Smooth muscle cell (in vitro differentiated cells): Measurements from ENCODE around the gene C1orf198. TPM values are rescaled to one million over a fixed set of nuclear protein-coding genes. Genes with fewer than 3 reads are reported as not detected.

Source experiments
- DNase-seq: peaks from one replicate; lab custom pipeline; 2025; ENCODE audit not compliant: unreplicated experiment; lab: John Stamatoyannopoulos, UW
- H2AFZ ChIP-seq: fragments of 200-600 bp; sonication (generic); 2 replicates; pipeline ENCODE4 v1.6.0; 2016; ENCODE audit warnings: antibody characterized with exemption, low read depth, mild to moderate bottlenecking
- H3F3A ChIP-seq: fragments of 200-600 bp; sonication (generic); 2 replicates; pipeline ENCODE4 v1.6.0; 2017; ENCODE audit warnings: antibody characterized with exemption, low read depth
- H3K27ac ChIP-seq: fragments of 200-600 bp; sonication (generic); 2 replicates; pipeline ENCODE4 v1.5.1; 2016; ENCODE audit warnings: low read depth, mild to moderate bottlenecking
- H3K27me3 ChIP-seq: fragments of 200-600 bp; sonication (generic); 2 replicates; pipeline ENCODE4 v1.6.1; 2016; ENCODE audit warnings: low read depth, mild to moderate bottlenecking
- H3K36me3 ChIP-seq: fragments of 200-600 bp; sonication (generic); 2 replicates; pipeline ENCODE4 v1.5.1; 2016; ENCODE audit warnings: low read depth
- H3K4me1 ChIP-seq: fragments of 200-600 bp; sonication (generic); 2 replicates; pipeline ENCODE4 v1.5.1; 2016; ENCODE audit warnings: low read depth
- H3K4me2 ChIP-seq: fragments of 200-600 bp; sonication (generic); 2 replicates; pipeline ENCODE4 v1.6.0; 2016; ENCODE audit warnings: mild to moderate bottlenecking
- H3K4me3 ChIP-seq: fragments of 200-600 bp; sonication (generic); 2 replicates; pipeline ENCODE4 v1.5.1; 2016; ENCODE audit warnings: mild to moderate bottlenecking
- H3K79me2 ChIP-seq: fragments of 200-600 bp; sonication (generic); 2 replicates; pipeline ENCODE4 v1.6.0; 2016; ENCODE audit warnings: low read depth, mild to moderate bottlenecking
- H3K9ac ChIP-seq: fragments of 200-600 bp; sonication (generic); 2 replicates; pipeline ENCODE4 v1.6.0; 2016; ENCODE audit warnings: low read depth
- H3K9me3 ChIP-seq: fragments of 200-600 bp; sonication (generic); replicated peaks from 2 replicates; pipeline ENCODE4 v1.5.1; 2016; ENCODE audit warnings: low read depth
- H4K20me1 ChIP-seq: fragments of 200-600 bp; sonication (generic); 2 replicates; pipeline ENCODE4 v1.6.0; 2016; ENCODE audit warnings: low read depth
- WGBS: methylation state at CpG from one replicate; pipeline ENCODE4 v1.1.7; 2016; ENCODE audit warnings: low lambda C conversion rate; 5-methylcytosine and 5-hydroxymethylcytosine counted together
- polyA plus RNA-seq: library from polyadenylated mRNA; unstranded; fragments of >200 nt; fragmentation: Nextera tagmentation; extraction: Ambion mirVana; gene quantifications from 2 replicates; pipeline ENCODE4 v1.2.1, GENCODE V29; 2016
- total RNA-seq: library from RNA; depleted of rRNA; stranded (reverse); fragments of >200 nt; gene quantifications from 2 replicates; pipeline ENCODE4 v1.2.3, GENCODE V29; 2014
- TF ChIP-seq, protein P1 (sequence below): fragments of 200-600 bp; sonication (generic); IDR thresholded peaks from 2 replicates; pipeline ENCODE4 v1.5.1; 2017; ENCODE audit warnings: borderline replicate concordance, mild to moderate bottlenecking, antibody characterized with exemption; ENCODE audit not compliant: insufficient read depth, poor library complexity, severe bottlenecking

C1orf198 gene
- total and polyA plus RNA-seq, 2 experiments from 2014 or later, result 67.7 to 77.5 TPM

DNA sequence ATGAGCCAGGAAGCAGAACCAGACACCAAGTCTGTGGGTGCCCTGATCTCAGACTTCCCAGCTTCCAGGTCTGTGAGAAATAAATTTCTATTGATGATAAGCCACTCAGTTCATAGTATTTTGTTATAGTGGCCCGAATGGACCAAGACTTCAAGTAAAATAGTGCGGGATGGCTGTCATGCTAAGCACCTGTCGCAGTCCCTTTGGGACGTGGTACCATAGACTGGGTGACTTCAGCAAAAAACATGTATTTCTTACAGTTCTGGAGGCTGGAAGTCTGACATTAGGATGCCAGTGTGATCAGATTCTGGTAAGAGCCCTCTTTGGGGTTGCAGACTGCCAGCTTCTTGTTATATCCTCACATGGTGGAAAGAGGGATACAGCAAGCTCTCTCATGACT, 2.6 kb upstream of the C1orf198 start:
- over 99% methylated on average over 4 of the region's 4 CpGs for WGBS

DNA sequence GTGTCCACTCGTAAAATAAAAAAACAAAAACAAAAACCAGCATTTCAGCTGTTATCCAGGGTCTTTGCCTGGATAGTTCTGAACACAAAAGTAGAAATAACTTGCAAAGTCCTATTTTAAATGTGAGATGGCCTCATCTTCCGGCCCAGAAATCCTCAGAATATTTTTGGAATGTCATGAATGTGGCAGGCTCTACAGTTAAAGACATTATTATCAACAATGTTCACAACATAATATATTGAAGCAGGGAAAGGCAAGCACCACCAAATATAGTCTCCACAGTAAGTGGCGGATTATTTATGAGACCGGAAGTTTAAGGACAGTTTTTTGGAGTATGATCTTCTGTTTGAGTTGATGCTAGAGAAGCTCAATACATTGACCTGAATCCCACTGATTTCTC, 1.2 kb upstream of the C1orf198 start:
- Histone ChIP-seq H3K4me2 (peak overlapping the region; percentile 94), H3K27me3 (no peaks in the 10 kb centered on the region), H3K36me3 (no peaks in the 10 kb centered on the region), H3K4me3 (peak overlapping the region; percentile 93), H3K4me1 (peaks cover 25% of the 10 kb centered on the region), H3K9ac (peak overlapping the region; percentile 87), H3K79me2 (peaks cover 36% of the 10 kb centered on the region), H2AFZ (peak overlapping the region; percentile 86), H3F3A (no peaks in the 10 kb centered on the region), H4K20me1 (peaks cover 22% of the 10 kb centered on the region), H3K9me3 (no peaks in the 10 kb centered on the region), H3K27ac (peak overlapping the region; percentile 89)
- TF ChIP-seq, protein P1, sequence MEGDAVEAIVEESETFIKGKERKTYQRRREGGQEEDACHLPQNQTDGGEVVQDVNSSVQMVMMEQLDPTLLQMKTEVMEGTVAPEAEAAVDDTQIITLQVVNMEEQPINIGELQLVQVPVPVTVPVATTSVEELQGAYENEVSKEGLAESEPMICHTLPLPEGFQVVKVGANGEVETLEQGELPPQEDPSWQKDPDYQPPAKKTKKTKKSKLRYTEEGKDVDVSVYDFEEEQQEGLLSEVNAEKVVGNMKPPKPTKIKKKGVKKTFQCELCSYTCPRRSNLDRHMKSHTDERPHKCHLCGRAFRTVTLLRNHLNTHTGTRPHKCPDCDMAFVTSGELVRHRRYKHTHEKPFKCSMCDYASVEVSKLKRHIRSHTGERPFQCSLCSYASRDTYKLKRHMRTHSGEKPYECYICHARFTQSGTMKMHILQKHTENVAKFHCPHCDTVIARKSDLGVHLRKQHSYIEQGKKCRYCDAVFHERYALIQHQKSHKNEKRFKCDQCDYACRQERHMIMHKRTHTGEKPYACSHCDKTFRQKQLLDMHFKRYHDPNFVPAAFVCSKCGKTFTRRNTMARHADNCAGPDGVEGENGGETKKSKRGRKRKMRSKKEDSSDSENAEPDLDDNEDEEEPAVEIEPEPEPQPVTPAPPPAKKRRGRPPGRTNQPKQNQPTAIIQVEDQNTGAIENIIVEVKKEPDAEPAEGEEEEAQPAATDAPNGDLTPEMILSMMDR, result no peak
- DNase-seq, result no peak
- WGBS, result 42% methylated on average over 4 of the region's 4 CpGs

More for the DNA sequence above, 2.6 kb upstream of the C1orf198 start:
- TF ChIP-seq, protein P1, result no peak
- Histone ChIP-seq H3K9me3 (no peaks in the 10 kb centered on the region), H4K20me1 (peaks cover 8% of the 10 kb centered on the region), H3K79me2 (peaks cover 22% of the 10 kb centered on the region), H3K4me3 (no peak overlapping the region), H3K27ac (no peak overlapping the region), H3K27me3 (no peaks in the 10 kb centered on the region), H3K4me2 (no peak overlapping the region), H3K4me1 (peaks cover 23% of the 10 kb centered on the region), H3K9ac (no peak overlapping the region), H2AFZ (no peak overlapping the region), H3F3A (no peaks in the 10 kb centered on the region), H3K36me3 (no peaks in the 10 kb centered on the region)
- DNase-seq, result no peak

DNA sequence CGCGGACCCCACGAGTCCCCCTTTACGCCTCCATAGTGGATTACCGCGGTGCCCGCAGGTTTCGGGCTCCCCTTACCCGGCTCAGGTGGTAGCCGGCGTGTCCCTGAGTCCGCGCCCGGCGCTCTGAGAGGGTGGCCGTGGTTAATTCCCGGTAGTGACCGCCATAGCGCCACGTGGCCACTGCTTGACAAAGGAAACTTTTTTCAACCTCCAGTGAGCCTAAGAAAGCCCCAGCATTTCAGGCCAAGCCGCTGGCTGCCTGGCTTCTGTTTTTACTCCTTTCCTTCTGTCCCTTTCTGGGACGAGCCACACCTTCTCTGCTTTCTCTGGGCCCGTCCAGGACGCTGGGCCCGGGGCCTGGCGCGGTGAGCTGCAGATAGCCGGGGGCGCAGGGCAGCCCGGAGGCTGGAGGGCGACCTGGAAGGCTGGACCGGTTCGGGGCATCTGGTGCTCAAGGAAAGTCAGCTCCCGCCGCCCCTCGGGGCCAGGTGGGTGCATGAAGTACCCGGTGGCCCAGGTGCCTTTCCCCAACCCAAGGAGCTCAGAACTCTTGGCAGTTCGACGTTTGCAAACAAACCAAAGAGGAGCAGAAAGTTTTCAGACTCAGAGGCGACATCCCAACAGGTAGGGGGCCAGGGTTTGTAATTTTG, 540 bp upstream of the C1orf198 start:
- Histone ChIP-seq H3K36me3 (no peaks in the 10 kb centered on the region), H3K27me3 (no peaks in the 10 kb centered on the region), H3K4me3 (peak overlapping the region; percentile 93), H2AFZ (peak overlapping the region; percentile 86), H3K79me2 (peaks cover 43% of the 10 kb centered on the region), H3K9ac (peak overlapping the region; percentile 87), H3K27ac (peak overlapping the region; percentile 89), H3K9me3 (no peaks in the 10 kb centered on the region), H3K4me2 (peak overlapping the region; percentile 94), H3K4me1 (peaks cover 27% of the 10 kb centered on the region), H4K20me1 (peaks cover 29% of the 10 kb centered on the region), H3F3A (no peaks in the 10 kb centered on the region)
- TF ChIP-seq, protein P1, result no peak
- WGBS, result 6% methylated on average over 40 of the region's 40 CpGs
- DNase-seq, result no peak
